Activated CD4-positive, alpha-beta T cell treated with anti-CD3 and anti-CD28 coated beads, Interleukin-10, Interleukin-2, amounts not matched to agents 100 ng/mL and 50 ng/mL, durations not matched to agents 16 hours and 8 hours (primary cell): ENCODE data around the gene NF1.

Experiments
- DNase-seq: peaks from one replicate; pipeline ENCODE4 v3.0.0-alpha.2; 2020

The NF1 gene

DNA sequence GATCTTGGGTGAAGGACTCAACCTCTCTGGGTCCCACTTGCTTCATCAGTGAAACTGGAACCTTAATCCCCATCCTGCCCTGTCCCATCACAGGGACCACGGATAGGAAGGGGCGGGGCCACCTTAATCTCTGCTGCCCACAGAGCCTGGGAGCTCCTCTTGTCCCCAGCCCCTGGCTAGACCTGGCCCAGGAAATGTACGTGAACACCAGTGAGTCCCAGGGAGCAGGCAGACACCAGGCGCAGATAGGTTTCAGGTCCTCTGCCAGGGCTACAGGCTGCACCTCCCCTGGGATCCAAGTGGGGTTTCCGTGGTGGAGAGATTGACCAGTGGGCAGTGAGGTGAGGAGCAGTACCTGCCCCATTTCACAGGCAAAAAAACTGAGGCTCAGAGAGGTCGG is 317.7 kb downstream of the NF1 start:
- no peak for DNase-seq

DNA sequence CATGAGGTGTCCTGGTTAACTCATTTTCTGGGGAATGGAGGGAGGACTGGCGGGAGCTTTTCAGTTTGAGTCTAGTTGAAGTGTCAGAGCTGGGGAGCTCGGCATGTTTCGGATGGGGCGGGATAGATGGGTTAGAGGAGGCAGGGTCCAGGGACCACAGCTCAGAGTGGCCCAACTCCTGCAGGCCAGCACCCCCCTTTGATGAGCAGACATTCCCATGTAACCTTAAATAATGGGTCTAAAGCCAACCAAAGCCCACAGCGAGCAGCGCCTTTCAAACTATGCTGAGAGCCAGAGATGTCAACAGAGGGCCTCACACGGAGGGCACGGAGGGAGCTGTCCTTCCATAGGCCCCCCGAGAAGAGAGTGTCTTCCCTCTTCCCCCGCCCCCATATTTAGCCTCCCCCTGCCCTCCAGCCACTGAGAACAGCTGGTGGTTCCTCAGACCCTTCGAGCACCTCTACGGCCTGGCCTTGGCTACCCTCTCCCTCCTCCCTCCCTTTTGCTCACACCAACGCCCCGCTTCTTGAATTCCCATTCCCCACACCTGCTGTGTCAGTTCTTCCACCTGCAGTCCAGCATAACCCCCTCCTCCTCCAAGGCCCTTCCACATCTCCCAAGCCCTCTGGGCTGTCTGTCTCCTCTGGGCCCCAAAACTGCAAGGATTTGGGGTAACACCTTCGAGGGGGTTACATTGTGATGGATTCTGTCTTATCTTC is 318.5 kb downstream of the NF1 start:
- DNase-seq: no peak

DNA sequence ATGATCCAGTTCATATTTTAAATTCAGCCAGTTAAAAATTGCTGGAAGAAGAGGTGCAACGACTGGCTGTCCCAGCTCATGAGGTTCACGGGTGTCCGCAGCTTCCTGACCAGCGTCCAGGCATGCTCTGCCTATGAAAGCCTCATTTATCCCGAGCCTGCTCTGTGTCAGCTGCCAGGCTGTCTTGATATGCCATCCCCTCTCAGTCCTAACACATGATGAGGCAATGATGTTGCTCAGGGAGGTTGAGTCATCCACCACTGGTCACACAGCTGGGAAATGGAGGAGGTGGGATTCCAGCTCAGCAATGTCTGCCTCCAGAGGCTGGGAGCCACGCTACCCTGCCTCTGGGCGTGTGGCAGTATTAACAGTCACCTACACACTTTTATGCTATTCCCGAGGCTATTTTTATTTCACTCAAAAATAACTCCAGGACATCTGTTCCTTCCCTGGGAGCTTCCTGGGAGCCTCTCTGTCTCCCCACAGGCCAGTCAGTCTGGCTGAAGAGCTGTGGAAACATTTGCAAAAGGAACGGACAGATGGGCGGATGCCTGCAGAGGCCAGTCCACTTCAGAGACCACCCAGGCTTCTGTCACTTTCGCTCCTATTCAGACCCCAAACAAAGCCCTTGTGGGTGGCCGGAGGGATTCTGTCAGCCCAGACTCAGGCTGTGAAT is 319.2 kb downstream of the NF1 start:
- no peak for DNase-seq

GRCh38 chr17:31414550-31414918 is 319.8 kb downstream of the NF1 start:
- DNase-seq: no peak

GRCh38 chr17:31415004-31415454 is 320.3 kb downstream of the NF1 start:
- no peak for DNase-seq

GRCh38 chr17:31415640-31416502 is 321.1 kb downstream of the NF1 start:
- no peak for DNase-seq

- no peak for DNase-seq
Observed at GRCh38 chr17:31416503-31416923, 321.7 kb downstream of the NF1 start.

DNA sequence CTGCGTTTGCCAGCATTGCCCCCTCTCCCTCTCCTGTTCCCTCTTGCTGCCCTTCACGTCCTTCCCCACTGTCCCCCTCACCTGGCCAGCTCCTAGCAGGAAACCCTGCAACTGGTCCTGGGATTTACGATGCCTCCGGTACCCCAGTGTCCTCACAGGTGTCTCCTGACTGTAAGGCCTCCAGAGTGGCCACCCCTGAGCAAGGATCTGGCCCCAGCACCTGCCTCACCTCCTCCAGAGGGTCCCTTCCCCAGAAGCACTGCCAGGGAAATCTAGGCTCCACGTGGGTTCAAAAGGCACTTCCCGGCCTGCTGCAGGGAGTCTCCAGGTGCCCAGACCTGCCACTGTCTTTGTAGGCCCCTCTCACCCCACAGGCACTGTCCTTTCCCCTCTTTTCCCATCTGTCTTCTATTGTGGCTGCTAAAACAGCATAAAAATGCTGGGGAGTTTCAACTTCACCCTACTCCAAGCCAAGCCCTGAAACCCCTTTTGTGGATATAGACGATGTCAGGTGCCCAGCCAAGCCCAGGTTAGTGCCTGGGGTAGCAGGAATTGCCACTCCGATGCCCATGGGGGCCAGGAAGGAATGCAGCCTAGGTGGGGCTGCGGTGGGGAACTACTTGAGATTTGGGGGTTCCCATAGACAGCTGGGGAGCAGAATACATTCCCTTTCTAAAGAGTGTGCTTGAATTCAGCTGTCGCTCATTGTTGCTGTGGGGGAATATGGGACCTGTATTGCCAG is 322.4 kb downstream of the NF1 start:
- DNase-seq: no peak

GRCh38 chr17:31418773-31419350 is 324.1 kb downstream of the NF1 start:
- no peak for DNase-seq

DNA sequence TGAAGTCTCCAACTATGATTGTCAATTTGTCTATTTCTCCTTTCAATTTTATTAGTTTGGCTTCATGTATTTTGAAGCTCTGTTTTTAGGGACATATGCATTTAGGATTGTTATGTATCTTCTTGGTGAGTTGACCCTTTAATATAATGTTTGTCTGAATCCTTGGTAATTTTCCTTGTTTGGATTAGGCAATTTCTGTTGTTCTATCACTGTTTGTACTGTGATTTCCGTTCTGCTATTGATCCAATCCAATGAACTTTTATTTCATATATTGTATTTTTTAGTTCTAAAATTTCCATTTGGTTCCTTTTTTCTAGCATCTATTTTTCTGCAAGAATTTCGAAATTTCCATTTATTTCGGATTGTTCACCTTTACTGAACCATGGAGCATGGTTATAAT is 327.7 kb downstream of the NF1 start:
- DNase-seq: no peak

DNA sequence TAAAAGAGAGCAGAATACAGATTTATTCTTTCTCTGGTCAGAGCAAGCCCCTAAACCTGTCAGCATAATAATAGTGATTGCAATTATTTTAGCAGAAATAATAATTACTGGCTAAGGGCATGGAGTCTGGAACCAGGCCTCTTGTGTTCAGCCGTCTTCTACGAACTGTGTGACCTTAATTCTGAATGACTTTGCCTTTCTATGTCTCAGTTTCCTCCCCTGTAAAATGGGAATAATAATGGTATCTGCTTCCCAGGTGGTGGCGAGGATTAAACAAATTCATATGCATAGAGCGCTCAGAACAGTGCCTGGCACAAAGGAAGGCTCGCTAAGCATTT is 330.1 kb downstream of the NF1 start:
- DNase-seq: no peak

- DNase-seq: no peak
Observed at GRCh38 chr17:31425282-31426040, 330.7 kb downstream of the NF1 start.
